ENCODE measurements around the gene ASTN2.

The ASTN2 gene

GRCh38 chr9:116585204-116585603 is 829.7 kb downstream of the ASTN2 start:
- DNase-seq (ENCODE audit: insufficient read length, low spot score), result no peak
- no peak for FAIRE-seq
- no peak for TF ChIP-seq CTCF (IDR thresholded peaks at IDR 0.05; ENCODE audit: insufficient read depth, missing control alignments)

DNA sequence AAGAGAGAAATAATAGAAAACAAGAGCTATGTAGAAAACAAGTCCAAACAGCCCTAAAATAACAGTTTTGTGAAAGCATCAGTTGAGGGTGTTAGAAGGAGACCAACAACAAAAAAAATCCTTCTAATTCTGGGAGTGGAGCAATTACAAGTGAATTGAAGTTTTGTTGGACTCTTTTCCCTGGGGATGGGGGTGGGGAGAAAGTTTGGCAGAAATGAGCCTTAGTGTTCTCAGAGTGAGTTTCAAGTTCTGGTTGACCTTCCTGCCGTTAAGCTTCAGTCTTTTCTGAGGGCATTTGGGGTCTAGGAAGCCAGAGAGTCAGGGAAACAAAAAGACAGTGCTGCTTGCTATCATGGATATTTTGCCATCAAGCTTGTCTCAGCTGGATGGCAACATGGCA is 834.0 kb downstream of the ASTN2 start:
- no peak for TF ChIP-seq CTCF (IDR thresholded peaks at IDR 0.05; ENCODE audit: insufficient read depth, missing control alignments)
- DNase-seq (ENCODE audit: insufficient read length, low spot score) (no peak), FAIRE-seq (no peak)

DNA sequence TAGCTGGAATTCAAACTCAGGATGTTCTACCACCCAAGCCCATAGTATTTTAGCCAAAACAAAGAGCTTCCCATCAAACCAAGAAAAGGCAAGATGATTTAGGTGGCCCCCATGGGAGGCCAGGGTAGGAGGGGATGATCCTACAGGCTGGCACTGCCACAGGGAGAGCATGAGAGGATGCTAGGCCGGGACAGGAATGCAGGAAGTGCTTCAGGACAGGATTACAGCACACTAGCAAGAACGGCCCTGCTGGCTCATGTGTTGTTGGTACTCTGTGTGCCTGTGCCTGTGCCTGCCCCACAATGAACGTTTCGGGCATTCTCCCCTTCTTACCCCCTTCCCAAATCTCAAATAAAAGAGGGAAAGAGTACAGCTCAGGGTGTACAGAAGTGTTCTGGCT is 838.5 kb downstream of the ASTN2 start:
- no peak for FAIRE-seq
- no peak for TF ChIP-seq CTCF (IDR thresholded peaks at IDR 0.05; ENCODE audit: insufficient read depth, missing control alignments)
- no peak for DNase-seq (ENCODE audit: insufficient read length, low spot score)

- FAIRE-seq (no peak), DNase-seq (ENCODE audit: insufficient read length, low spot score) (no peak)
- TF ChIP-seq CTCF (IDR thresholded peaks at IDR 0.05; ENCODE audit: insufficient read depth, missing control alignments), result no peak
Measured at GRCh38 chr9:116574027-116574679, 840.7 kb downstream of the ASTN2 start.

DNA sequence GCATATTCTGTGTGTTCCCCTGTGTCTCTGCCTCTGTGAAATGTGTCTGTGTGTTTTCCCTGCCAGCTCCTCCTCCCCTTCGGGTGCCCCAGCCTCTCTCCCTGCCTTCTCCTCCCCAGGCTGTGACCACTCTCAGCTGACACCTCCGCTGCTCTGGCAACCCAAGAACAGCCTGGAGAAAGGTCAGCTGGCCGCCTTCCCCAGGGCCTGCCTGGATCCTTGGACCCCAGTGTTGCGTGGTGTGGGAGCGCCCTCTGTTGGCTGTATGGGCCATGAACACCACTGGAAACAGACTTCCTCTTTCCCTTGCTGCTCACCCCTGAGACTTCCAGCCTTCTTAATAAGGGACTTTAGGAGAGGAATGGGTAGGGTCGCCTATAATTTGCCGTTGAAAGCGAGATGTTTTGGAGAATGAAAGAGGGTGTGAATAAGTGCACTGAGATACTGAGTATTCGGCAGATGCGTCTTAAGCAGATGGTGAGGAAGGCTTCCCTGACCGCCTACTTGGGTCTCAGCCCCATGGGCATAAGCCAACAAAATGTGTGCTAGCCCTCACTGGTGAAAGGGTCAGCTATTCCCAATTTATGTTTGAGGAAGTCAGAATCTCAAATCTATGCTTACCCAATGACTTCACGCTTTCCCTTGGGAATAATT is 842.6 kb downstream of the ASTN2 start:
- DNase-seq (ENCODE audit: insufficient read length, low spot score) (peak; percentile 39), FAIRE-seq (no peak)
- peak; percentile 91 for TF ChIP-seq CTCF (IDR thresholded peaks at IDR 0.05; ENCODE audit: insufficient read depth, missing control alignments)

DNA sequence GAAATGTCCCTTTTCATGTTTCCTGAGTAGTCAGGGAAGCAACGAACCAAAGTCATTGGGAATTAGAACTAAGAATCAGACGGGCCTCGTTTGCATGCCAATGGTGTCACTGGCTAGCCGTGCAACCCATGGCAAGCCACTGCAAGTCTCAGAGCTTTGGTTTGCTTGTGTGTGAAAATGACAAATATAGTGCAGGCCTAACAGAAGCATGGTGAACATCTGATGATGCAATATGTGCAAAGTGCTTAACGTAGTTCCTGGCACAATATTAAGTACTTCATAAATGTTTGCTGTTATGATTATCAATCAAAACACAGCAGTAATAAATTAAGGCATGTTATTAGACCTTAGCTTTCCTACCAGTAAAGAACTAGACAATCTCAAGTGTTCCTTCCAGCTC is 845.7 kb downstream of the ASTN2 start:
- TF ChIP-seq CTCF (IDR thresholded peaks at IDR 0.05; ENCODE audit: insufficient read depth, missing control alignments), result no peak
- DNase-seq (ENCODE audit: insufficient read length, low spot score) (no peak), FAIRE-seq (no peak)
